Measurements from ENCODE around the gene IFIT5.
A peak's percentile ranks its signal among the peaks of the same experiment; 100 is the strongest.

IFIT5 gene

DNA sequence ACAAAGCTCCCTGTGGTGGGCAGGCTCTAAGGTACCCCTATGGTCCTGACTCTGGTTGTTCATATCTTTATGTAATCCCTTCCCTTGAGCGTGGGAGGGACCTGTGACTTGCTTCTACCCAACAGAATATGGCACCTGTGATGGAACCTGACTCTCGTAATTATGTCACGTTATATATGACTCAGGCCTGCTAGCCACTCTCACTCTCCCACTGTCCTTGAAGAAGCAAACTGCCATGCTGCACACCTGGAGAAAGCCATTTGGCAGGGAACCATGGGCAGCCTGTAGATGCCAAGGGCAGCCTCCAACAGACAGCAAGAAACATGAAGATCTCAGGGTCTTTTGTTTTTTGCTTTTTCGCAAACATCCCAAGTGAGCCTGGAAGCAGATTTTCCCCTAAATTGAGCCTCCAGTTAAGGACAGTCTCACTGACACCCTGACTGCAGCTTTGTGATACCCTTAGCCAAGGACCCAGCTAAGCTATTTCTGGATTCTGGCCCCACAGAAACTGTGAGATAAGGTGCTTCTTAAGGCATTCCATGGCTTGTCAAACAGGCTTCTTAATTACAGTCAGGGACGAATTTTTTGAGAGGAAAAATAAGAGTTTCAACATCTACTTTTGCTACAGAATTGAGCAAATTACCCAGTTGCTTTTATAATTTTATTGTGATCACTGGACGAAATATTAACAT lies 49.6 kb downstream of the IFIT5 start:
- H3K79me2 ChIP-seq (ENCODE audit: insufficient read depth, low read length): no peaks in the 10 kb centered on the region
- TF ChIP-seq CTCF (conservative IDR thresholded peaks at IDR 0.05; ENCODE audit: low read length) (no peak), EZH2phosphoT487 (IDR thresholded peaks at IDR 0.05; ENCODE audit: borderline replicate concordance) (no peak)

DNA sequence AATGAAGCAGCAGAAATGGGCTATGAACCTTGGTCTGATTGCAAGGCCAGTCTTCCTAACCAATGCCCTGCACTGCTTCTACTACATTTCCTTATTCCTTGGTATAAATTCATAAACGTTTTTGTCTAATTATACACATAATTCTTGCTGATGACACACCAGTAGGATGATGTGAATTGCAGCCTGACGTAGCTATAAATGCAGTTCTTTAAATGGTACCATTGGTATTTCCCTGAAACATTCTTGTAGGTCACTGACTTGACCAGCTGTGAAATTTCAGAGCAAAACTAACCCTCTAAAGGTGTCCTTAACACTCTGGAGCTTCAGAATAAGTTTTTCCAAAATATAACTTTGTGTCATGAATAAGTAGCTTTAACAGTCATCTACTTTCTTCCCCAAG lies 50.8 kb downstream of the IFIT5 start:
- no peak overlapping the region for H2AFZ ChIP-seq (ENCODE audit: low read length)
- no peak overlapping the region for H3K4me2 ChIP-seq (ENCODE audit: low read depth, low read length, poor library complexity, severe bottlenecking)
- no peaks in the 10 kb centered on the region for H3F3A ChIP-seq (ENCODE audit: low read depth)
- H3K9ac ChIP-seq (ENCODE audit: low read depth, low read length, poor library complexity, severe bottlenecking): no peak overlapping the region
- H3K9me3 ChIP-seq (ENCODE audit: insufficient read depth, low read depth, low read length): no peaks in the 10 kb centered on the region
- H3K4me3 ChIP-seq (ENCODE audit: low read length, poor library complexity, severe bottlenecking): no peak overlapping the region
- H3K9me2 ChIP-seq (replicated peaks; ENCODE audit: low read depth, low read length): no peaks in the 10 kb centered on the region
- H3K27me3 ChIP-seq (ENCODE audit: insufficient read depth, low read length, poor library complexity, severe bottlenecking): no peaks in the 10 kb centered on the region
- H3K79me2 ChIP-seq (ENCODE audit: insufficient read depth, low read length): no peaks in the 10 kb centered on the region
- H4K20me1 ChIP-seq (ENCODE audit: insufficient read depth, low read length, poor library complexity, severe bottlenecking): no peaks in the 10 kb centered on the region
- peaks cover 11% of the 10 kb centered on the region for H3K4me1 ChIP-seq (ENCODE audit: insufficient read depth, low read length, poor library complexity, severe bottlenecking)
- TF ChIP-seq EZH2phosphoT487 (IDR thresholded peaks at IDR 0.05; ENCODE audit: borderline replicate concordance): no peak
- TF ChIP-seq CTCF (conservative IDR thresholded peaks at IDR 0.05; ENCODE audit: low read length): no peak
- no peaks in the 10 kb centered on the region for H3K36me3 ChIP-seq (ENCODE audit: insufficient read depth, low read length)

More for the DNA sequence above, 49.6 kb downstream of the IFIT5 start:
- Histone ChIP-seq H3K4me1 (ENCODE audit: insufficient read depth, low read length, poor library complexity, severe bottlenecking) (no peaks in the 10 kb centered on the region), H4K20me1 (ENCODE audit: insufficient read depth, low read length, poor library complexity, severe bottlenecking) (no peaks in the 10 kb centered on the region), H3K4me2 (ENCODE audit: low read depth, low read length, poor library complexity, severe bottlenecking) (no peak overlapping the region), H3K36me3 (ENCODE audit: insufficient read depth, low read length) (no peaks in the 10 kb centered on the region), H2AFZ (ENCODE audit: low read length) (no peak overlapping the region), H3K9me2 (replicated peaks; ENCODE audit: low read depth, low read length) (no peaks in the 10 kb centered on the region), H3F3A (ENCODE audit: low read depth) (no peaks in the 10 kb centered on the region), H3K4me3 (ENCODE audit: low read length, poor library complexity, severe bottlenecking) (no peak overlapping the region), H3K9ac (ENCODE audit: low read depth, low read length, poor library complexity, severe bottlenecking) (no peak overlapping the region), H3K27me3 (ENCODE audit: insufficient read depth, low read length, poor library complexity, severe bottlenecking) (no peaks in the 10 kb centered on the region), H3K9me3 (ENCODE audit: insufficient read depth, low read depth, low read length) (no peaks in the 10 kb centered on the region)

DNA sequence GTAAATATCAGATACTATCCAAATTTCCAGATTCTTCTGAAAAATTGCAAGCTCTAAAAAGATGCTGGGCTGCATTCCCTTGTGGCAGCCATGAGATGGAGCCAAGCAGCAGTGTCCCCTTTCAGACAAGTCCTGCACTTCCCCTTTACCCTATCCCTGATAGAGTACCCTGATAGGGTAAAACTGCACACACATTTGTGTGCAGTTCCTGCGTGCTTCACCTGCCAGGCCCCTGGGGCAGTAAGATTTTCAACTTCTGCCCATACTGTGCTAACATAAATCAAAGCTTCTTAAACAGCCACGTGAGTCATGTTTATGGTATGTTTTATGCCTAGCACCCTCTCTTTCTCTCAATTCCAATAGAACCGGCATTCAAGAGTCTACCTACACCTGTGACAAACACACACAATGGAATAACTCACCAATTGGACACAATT lies 52.2 kb downstream of the IFIT5 start:
- Histone ChIP-seq H4K20me1 (ENCODE audit: insufficient read depth, low read length, poor library complexity, severe bottlenecking) (no peaks in the 10 kb centered on the region), H3K36me3 (ENCODE audit: insufficient read depth, low read length) (no peaks in the 10 kb centered on the region), H3F3A (ENCODE audit: low read depth) (no peaks in the 10 kb centered on the region), H2AFZ (ENCODE audit: low read length) (0 out of 2 replicates have a peak overlapping the region, but pooled peaks have one; percentile 4), H3K4me1 (ENCODE audit: insufficient read depth, low read length, poor library complexity, severe bottlenecking) (peaks cover 18% of the 10 kb centered on the region), H3K4me3 (ENCODE audit: low read length, poor library complexity, severe bottlenecking) (no peak overlapping the region), H3K27me3 (ENCODE audit: insufficient read depth, low read length, poor library complexity, severe bottlenecking) (no peaks in the 10 kb centered on the region), H3K9ac (ENCODE audit: low read depth, low read length, poor library complexity, severe bottlenecking) (no peak overlapping the region), H3K4me2 (ENCODE audit: low read depth, low read length, poor library complexity, severe bottlenecking) (no peak overlapping the region), H3K9me3 (ENCODE audit: insufficient read depth, low read depth, low read length) (no peaks in the 10 kb centered on the region), H3K79me2 (ENCODE audit: insufficient read depth, low read length) (no peaks in the 10 kb centered on the region), H3K9me2 (replicated peaks; ENCODE audit: low read depth, low read length) (no peaks in the 10 kb centered on the region)
- TF ChIP-seq CTCF (conservative IDR thresholded peaks at IDR 0.05; ENCODE audit: low read length) (peak; percentile 57), EZH2phosphoT487 (IDR thresholded peaks at IDR 0.05; ENCODE audit: borderline replicate concordance) (no peak)
